K562 (cell line): Measurements from ENCODE around the gene TAF5. TPM values are rescaled to one million over a fixed set of nuclear protein-coding genes. Genes with fewer than 3 reads are reported as not detected.

Source experiments
- ARID3A ChIP-seq: IDR thresholded peaks from 2 replicates; pipeline ENCODE4 v1.6.1; 2012; ENCODE audit warnings: low read depth, low read length, improper control_type of control experiment, borderline replicate concordance
- ARNT ChIP-seq, 2 experiments: fragments of 450-650 bp; IDR thresholded peaks; 2 replicates each; pipeline ENCODE4 v1.6.1; 2016; ENCODE audit warnings: mild to moderate bottlenecking in 1 of 2
- ATF3 ChIP-seq, 2 experiments: fragments of 450-650 bp in 1 of 2; sonication (generic) in 1 of 2; formaldehyde crosslinking in 1 of 2; IDR thresholded peaks in 1 of 2; conservative IDR thresholded peaks in 1 of 2; 2 replicates each; pipeline versions ENCODE4 v1.6.1 to v1.8.1; 2016 to 2023; ENCODE audit warnings: mild to moderate bottlenecking in 2 of 2, moderate library complexity in 2 of 2, inconsistent platforms in 1 of 2, missing genetic modification reagents in 1 of 2
- CHD4 ChIP-seq: fragments of 200-600 bp; sonication (generic); IDR thresholded peaks from 3 replicates; pipeline ENCODE4 v1.6.1; 2012; ENCODE audit warnings: low read depth, mild to moderate bottlenecking, mixed read lengths, low read length, inconsistent platforms; ENCODE audit not compliant: insufficient read depth, insufficient replicate concordance, poor library complexity, severe bottlenecking
- ELF4 ChIP-seq: fragments of 450-650 bp; formaldehyde crosslinking; IDR thresholded peaks from 2 replicates; pipeline ENCODE4 v1.4.0; 2022; ENCODE audit warnings: missing genetic modification characterization
- GABPA ChIP-seq: fragments of 200-800 bp; sonication (Bioruptor generic); conservative IDR thresholded peaks from 2 replicates; pipeline ENCODE4 v1.6.1; 2016; ENCODE audit warnings: low read depth, missing genetic modification characterization, missing compliant biosample characterization
- HDAC3 ChIP-seq: fragments of 450-650 bp; IDR thresholded peaks from 2 replicates; pipeline ENCODE4 v1.6.1; 2018; ENCODE audit warnings: borderline replicate concordance, mild to moderate bottlenecking, moderate library complexity; ENCODE audit not compliant: partially characterized antibody
- LARP7 ChIP-seq: fragments of 450-650 bp; IDR thresholded peaks from 2 replicates; pipeline ENCODE4 v1.6.1; 2016
- MAZ ChIP-seq, 2 experiments: fragments of 450-650 bp in 1 of 2; sonication (generic) in 1 of 2; formaldehyde crosslinking; IDR thresholded peaks in 1 of 2; conservative IDR thresholded peaks in 1 of 2; 2 replicates each; pipeline versions ENCODE4 v1.4.0 to v1.5.0; 2020; ENCODE audit warnings: mild to moderate bottlenecking in 1 of 2, missing genetic modification reagents in 1 of 2
- MITF ChIP-seq: IDR thresholded peaks from 2 replicates; pipeline ENCODE4 v1.6.1; 2014; ENCODE audit warnings: antibody characterized with exemption
- NKRF ChIP-seq: fragments of 450-650 bp; IDR thresholded peaks from 2 replicates; pipeline ENCODE4 v1.6.1; 2016; ENCODE audit warnings: borderline replicate concordance
- NR1H2 ChIP-seq: sonication (generic); formaldehyde crosslinking; IDR thresholded peaks from 2 replicates; pipeline ENCODE4 v1.4.0; 2020; ENCODE audit warnings: mild to moderate bottlenecking, missing genetic modification reagents
- POLR2G ChIP-seq: fragments of 200-400 bp; formaldehyde crosslinking; IDR thresholded peaks from 2 replicates; pipeline ENCODE4 v1.6.1; 2017; ENCODE audit warnings: low read depth, mild to moderate bottlenecking, antibody characterized with exemption, low read length, moderate library complexity
- SRSF1 ChIP-seq: fragments of 200-400 bp; formaldehyde crosslinking; IDR thresholded peaks from 2 replicates; pipeline ENCODE4 v1.6.1; 2017; ENCODE audit warnings: mild to moderate bottlenecking, low read depth, low read length, moderate library complexity
- TAF9B ChIP-seq: fragments of 450-650 bp; IDR thresholded peaks from 2 replicates; pipeline ENCODE4 v1.6.1; 2018; ENCODE audit warnings: mild to moderate bottlenecking; ENCODE audit not compliant: partially characterized antibody
- TEAD4 ChIP-seq, 2 experiments: sonication (generic) in 1 of 2; formaldehyde crosslinking in 1 of 2; IDR thresholded peaks; 2 replicates each; pipeline versions ENCODE4 v1.6.1 to v1.8.0; 2012 to 2022; ENCODE audit warnings: borderline replicate concordance in 1 of 2, inconsistent platforms in 1 of 2, low read length in 1 of 2, mild to moderate bottlenecking in 1 of 2, missing genetic modification reagents in 1 of 2
- THRAP3 ChIP-seq: fragments of 450-650 bp; IDR thresholded peaks from 2 replicates; pipeline ENCODE4 v1.6.1; 2016; ENCODE audit warnings: mild to moderate bottlenecking, inconsistent platforms, borderline replicate concordance
- ZNF134 ChIP-seq: fragments of 250-450 bp; sonication (Bioruptor Pico); conservative IDR thresholded peaks from 2 replicates; pipeline ENCODE4 v1.4.0; 2020
- ZNF224 ChIP-seq: sonication (generic); formaldehyde crosslinking; IDR thresholded peaks from 2 replicates; pipeline ENCODE4 v1.8.0; 2022; ENCODE audit warnings: mild to moderate bottlenecking, missing genetic modification reagents
- ZNF282 ChIP-seq: sonication (generic); formaldehyde crosslinking; IDR thresholded peaks from 2 replicates; pipeline ENCODE4 v1.8.1; 2023; ENCODE audit warnings: missing genetic modification reagents
- ZNF3 ChIP-seq: fragments of 250-450 bp; sonication (Bioruptor Pico); IDR thresholded peaks from 2 replicates; pipeline ENCODE4 v1.5.0; 2021; ENCODE audit warnings: mild to moderate bottlenecking, moderate library complexity
- polyA plus RNA-seq, 8 experiments: library from polyadenylated mRNA; depleted of rRNA in 4 of 8; stranded (reverse) in 5 of 8; unstranded in 3 of 8; fragments of >200 nt; fragmentation: Nextera tagmentation in 2 of 8; fragmentation: Illumina TruSeq in 1 of 8; extraction: Ambion mirVana in 2 of 8; extraction: Trizol in 1 of 8; gene quantifications; 2 replicates each; pipeline versions ENCODE4 v1.2.1 to v1.2.3, GENCODE V29; 2011 to 2014; ENCODE audit warnings: inconsistent platforms in 1 of 8, missing spikeins in 1 of 8
- total RNA-seq, 7 experiments: library from RNA; depleted of rRNA in 6 of 7; stranded (reverse); fragments of >200 nt in 6 of 7; fragmentation: Illumina TruSeq in 2 of 7; extraction: Trizol in 2 of 7; gene quantifications; 2 replicates each; pipeline versions ENCODE4 v1.2.1 to v1.2.3, GENCODE V29; 2011 to 2021; ENCODE audit warnings: low replicate concordance in 1 of 7

TAF5 gene
- total and polyA plus RNA-seq, 9 of the 15 experiments (the other 6 are each of a cell fraction or from before 2014, with no cell fraction given) = 4.2 to 11.9 (median 9.3) TPM

- peak; percentile 76 for TF ChIP-seq NKRF
- peak; percentile 64 for TF ChIP-seq ATF3 (IDR thresholded peaks at IDR 0.05)
- TF ChIP-seq ATF3 (CRISPR knock-in tag; conservative IDR thresholded peaks at IDR 0.05) = no peak
- TF ChIP-seq THRAP3 = no peak
- TF ChIP-seq TAF9B = peak; percentile 73
- TF ChIP-seq MAZ (CRISPR knock-in tag; conservative IDR thresholded peaks at IDR 0.05 in 1 of 2, IDR thresholded peaks at IDR 0.05 in 1 of 2) = peak; percentile 23 to 39; a peak in 1 of 4 replicates
- TF ChIP-seq SRSF1 = no peak
- peak; percentile 98 for TF ChIP-seq GABPA
- TF ChIP-seq POLR2G = peak; percentile 91
- no peak for TF ChIP-seq ZNF3 (CRISPR knock-in tag)
- TF ChIP-seq ELF4 (CRISPR knock-in tag) = no peak
- TF ChIP-seq LARP7 = no peak
- TF ChIP-seq ARNT (IDR thresholded peaks at IDR 0.05) = no peak
- TF ChIP-seq HDAC3 = no peak
- TF ChIP-seq ZNF134 = 0 out of 2 replicates have a peak, but pooled peaks have one; percentile 32
- no peak for TF ChIP-seq MITF
- TF ChIP-seq ZNF282 (CRISPR knock-in tag) = no peak
- no peak for TF ChIP-seq ZNF224
- 0 out of 2 replicates have a peak, but pooled peaks have one; percentile 28 for TF ChIP-seq TEAD4 (IDR thresholded peaks at IDR 0.05; ENCODE audit: low read length)
- TF ChIP-seq TEAD4 (CRISPR knock-in tag; IDR thresholded peaks at IDR 0.05; ENCODE audit: borderline replicate concordance) = no peak
- no peak for TF ChIP-seq ARID3A
- no peak for TF ChIP-seq CHD4
- no peak for TF ChIP-seq NR1H2 (CRISPR knock-in tag)
These were observed 28.5 kb downstream of the TAF5 start, which contains the start of the genes ATP5MK and PDCD11 (continued) for GRCh38 chr10:103396067-103396788.
